ENCODE data around the gene GPN1.
"Not testable (repeated sequence)": the region's sequence is repeated elsewhere in the genome, so short reads cannot be mapped to it uniquely, and the experiment has no call there.

Gene GPN1

DNA sequence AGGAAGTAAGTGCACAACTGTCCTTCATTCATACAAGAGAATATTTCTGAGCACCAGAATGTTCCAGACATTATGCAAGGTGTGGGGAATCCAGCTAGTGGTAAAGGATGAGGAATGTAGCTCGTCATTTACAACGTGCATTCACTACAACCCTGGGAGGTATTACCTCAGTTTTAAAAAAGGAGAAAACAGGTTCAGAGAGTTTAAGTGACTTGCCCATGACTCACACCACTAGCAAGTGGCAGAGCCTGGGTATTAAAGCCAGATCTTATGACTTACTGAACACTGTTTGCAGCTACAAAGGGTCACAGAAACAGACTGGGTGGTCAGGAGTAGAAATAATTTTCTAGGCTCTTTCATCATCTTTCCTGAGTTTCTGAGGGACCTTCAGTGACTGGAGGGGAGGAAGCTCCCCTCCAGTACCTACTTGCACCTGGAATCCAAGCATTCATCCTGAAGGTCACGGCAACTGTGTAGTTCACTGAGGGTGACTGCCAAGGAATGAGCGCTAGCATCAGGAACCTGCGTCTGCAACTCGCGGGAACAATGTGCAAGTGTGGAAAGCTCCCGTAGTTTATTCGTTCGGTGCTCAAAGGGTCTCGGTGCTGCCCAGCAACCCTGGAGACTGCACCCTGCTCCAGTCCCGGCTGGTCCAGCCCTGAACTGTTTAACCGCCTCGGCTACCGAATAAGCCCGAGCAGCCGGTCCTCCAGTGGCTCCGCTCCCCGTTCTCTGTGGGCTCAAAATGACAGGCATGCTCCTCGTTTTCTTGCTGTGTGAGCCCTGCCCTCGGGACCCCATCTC, 685 bp upstream of the GPN1 start:
- peak; percentile 5 for DNase-seq

- DNase-seq, result not testable (repeated sequence)
Observed at GRCh38 chr2:27630257-27630656, 1.4 kb downstream of the GPN1 start.

GRCh38 chr2:27634291-27634690, 5.4 kb downstream of the GPN1 start:
- DNase-seq, result no peak

DNA sequence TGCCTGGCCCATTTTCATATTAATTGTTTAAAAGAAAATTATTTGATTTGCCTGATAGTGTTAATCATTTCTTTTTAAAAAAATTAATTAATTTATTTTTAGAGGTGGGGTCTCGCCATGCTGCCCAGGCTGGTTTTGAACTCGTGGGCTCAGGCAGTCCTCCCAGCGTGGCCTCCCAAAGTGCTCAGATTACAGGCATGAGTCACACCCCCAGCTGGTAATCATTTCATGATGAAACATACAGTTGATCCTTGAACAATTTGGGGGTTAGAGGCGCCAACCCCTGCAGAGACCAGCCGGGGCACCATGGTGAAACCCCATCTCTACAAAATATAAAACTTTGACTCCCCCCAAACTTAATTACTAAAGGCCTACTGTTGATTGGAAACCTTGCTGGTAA, 7.9 kb downstream of the GPN1 start:
- DNase-seq, result no peak

DNA sequence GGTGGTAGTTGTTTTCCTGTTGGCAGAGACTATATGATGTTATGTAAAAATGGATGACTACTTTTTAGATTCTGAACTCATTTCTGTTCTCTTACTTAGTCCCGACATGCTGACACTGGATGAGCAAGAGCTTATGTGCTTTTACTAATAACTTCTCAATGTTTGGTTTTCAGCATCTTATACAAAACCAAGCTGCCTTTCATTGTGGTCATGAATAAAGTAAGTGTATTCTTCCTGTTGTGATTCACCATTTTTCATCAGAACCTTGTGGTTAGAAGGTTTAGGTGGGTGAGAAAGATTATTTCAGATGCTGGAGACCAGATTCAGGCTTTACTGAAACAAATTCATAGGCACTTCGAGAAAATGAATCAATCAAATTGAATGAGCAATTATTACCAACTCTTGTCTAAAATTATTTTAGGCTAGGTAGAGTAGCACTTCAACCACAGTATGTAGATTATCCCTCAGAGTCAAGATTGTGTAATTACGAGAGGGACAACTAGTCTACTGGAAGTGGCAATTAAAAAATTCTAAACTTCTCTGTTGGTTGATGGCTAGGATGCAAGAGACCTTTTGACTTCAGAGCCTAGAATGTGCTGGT, 9.3 kb downstream of the GPN1 start:
- no peak for DNase-seq

DNA sequence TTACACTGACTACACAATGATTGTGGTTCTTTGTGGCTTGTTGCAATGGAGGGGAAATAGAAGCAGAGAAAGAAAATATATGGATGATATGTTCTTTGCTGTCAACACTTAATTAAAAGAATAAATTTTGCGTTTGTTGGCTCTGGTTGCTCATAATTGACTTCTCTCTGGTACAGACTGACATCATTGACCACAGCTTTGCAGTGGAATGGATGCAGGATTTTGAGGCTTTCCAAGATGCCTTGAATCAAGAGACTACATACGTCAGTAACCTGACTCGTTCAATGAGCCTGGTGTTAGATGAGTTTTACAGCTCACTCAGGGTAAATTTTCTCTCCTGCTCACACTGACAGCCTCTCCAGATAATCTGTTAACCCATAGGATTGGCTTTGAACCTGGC, 9.9 kb downstream of the GPN1 start:
- no peak for DNase-seq

DNA sequence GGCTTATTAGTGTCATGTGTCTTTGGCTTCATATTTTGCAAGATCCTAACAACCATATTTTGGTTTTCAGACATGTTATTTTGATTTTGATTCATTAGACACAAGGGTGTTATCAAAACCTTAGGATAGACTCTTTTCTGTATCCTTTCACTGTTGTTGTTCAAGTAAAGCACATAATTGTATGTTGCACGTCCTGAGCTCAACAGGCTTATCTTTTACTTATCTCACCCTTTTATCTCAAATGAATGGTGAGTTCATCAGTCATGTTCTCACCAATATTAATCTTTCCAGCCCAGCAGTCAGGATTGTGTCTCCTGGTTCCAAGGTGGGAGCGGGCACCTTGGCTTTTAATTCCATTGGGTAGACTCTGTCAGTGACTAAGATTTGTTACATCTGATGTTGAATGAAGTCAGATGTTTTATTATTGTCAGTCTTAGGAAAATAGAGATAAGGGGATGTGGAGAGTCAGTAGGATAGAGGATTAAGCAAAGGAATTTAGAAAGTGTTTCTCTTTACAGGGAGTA, 11.9 kb downstream of the GPN1 start:
- DNase-seq, result no peak

- no peak for DNase-seq
Observed at GRCh38 chr2:27645197-27645596, 16.3 kb downstream of the GPN1 start.

DNA sequence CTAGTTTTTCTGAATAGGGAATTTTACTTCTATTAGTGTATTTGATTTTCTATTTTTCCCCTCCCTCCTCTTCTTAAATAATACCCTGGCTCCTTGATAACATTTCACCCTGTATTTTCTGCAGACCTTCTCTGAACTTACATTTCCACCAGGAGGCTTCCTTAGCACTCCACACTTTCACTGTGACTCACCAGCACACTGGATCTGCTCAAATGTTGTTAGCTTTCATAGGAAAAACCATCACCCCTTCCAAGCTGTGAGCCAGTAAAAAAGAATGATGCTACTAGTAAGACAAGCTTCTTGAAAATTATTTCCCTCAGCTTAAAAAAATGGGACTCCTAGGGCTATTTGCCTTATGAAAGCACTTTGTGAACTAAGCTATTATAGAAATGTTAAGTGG, 18.4 kb downstream of the GPN1 start:
- no peak for DNase-seq

GRCh38 chr2:27647737-27648136, 18.9 kb downstream of the GPN1 start:
- DNase-seq, result no peak

DNA sequence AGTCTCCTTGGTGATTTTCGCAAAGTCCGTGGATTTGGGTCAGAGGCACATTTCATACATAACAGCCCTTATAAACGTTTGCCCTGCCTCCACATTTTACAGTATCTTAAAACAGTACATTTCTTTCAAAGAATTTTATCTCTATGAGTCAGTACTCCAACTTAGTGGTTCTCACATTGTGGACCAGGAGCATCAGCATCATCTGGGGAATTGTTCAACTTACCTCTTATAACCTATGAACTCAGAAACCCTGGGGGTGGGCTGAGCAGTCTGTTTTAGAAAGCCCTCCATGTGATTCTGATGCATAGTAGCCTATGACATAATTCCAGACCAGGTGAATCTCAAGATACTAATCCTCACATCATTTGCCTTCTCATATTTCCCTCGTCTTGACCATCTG, 22.2 kb downstream of the GPN1 start:
- no peak for DNase-seq

- no peak for DNase-seq
Observed at GRCh38 chr2:27652341-27652740, 23.5 kb downstream of the GPN1 start.

GRCh38 chr2:27652790-27653189, 23.9 kb downstream of the GPN1 start:
- DNase-seq, result no peak

GRCh38 chr2:27653397-27653796, 24.5 kb downstream of the GPN1 start:
- DNase-seq, result no peak

DNA sequence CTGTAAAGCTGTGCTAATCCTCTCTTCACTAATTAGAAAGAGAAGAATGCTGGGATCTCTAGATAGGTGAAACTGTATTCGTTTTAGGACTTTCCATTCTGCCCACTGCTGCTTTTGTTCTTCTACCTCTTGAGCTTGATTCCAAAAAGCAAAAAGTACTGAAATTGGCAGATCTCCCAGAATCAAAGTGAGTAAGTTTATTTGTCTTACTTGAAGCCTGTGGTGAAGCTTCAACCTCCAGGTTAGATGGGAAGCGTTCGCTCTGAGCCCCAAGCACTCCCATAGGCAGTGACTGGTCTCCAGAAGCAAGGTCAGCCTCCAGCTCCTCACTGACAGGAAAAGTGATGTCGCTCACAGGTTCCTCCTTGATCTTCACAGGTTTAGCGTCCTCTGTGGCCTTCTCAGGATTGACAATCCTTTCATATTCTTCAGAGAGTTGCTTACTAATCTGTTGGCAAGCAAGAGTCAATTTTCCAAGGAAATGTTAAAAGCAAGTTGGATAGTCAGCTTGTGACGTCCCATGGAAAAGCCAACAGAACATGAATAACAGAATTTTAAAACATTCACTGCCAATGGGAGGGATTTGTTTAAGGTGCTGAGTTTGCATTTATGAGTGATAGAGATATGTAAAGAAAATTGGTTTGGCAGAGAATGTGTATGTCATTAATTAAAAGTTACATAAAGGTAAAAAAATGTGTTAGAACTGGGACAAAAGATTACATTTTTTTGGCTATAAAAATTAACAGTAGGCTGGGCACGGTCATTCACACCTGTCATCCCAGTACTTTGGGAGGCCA, 26.5 kb downstream of the GPN1 start:
- no peak for DNase-seq

DNA sequence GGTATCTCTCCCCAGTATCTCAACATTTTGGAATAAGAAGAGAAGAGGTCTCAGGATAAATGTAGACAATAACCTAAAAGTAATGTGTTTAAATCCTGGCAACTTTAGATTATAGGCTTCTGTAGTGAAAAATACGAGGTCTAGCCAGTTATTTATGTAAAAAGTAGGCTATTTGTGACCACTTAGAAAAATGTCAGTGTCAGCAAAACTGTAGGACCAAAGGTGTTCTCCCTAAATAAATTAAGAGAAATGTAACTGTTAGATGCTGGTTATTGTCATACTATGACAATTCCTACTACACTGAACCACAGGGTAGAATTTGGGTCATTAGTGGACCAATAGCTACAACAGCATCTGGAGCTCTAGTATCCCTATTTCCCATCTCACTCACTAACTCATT, 32.5 kb downstream of the GPN1 start:
- no peak for DNase-seq

- peak; percentile 59 for DNase-seq
Observed at GRCh38 chr2:27663285-27664153, 34.7 kb downstream of the GPN1 start, which contains the start of the genes SLC4A1AP and SUPT7L. SLC4A1AP (plus strand) TSS chr2:27663889; CDS start chr2:27663915, 26 bp downstream. SUPT7L (minus strand) TSS chr2:27663614; CDS start chr2:27662192, 1,422 bp downstream.

- DNase-seq, result no peak
Observed at GRCh38 chr2:27664154-27664574, 35.3 kb downstream of the GPN1 start.

DNA sequence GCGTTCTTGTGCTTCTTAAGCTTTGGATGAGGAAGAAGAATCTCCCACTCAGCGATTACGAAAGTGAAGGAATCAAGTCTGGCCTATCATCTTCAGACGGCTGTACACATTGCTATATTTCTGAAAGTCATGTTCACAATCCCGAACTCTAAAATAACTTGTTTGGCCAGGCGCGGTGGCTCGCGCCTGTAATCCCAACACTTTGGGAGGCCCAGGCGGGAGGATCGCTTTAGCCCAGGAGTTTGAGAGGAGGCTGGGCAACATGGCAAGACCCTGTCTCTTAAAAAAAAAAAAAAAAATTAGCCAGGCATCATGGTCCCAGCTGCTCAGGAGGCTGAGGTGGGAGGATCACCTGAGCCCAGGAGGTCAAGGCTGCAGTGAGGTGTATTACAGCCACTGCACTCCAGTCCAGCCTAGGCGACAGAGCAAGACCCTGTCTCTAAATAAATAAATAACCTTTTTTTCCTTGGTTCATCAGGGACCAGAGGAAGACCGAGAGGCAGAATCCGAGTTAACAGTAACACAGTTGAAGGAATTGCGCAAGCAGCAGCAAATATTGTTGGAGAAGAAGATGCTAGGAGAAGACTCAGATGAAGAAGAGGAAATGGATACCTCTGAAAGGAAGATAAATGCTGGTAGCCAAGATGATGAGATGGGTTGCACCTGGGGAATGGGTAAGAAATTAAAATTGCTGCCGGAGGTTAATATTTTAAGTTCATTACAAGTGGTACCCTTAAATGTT, 35.9 kb downstream of the GPN1 start:
- no peak for DNase-seq

GRCh38 chr2:27667446-27667845, 38.6 kb downstream of the GPN1 start:
- DNase-seq, result peak; percentile 62

GRCh38 chr2:27671235-27671634, 42.4 kb downstream of the GPN1 start:
- DNase-seq, result no peak
